HepG2 (cell line): ENCODE data around the gene PLPP7. TPM values are rescaled to one million over a fixed set of nuclear protein-coding genes. Genes with fewer than 3 reads are reported as not detected.

ENCODE experiments used
- CTCF ChIP-seq: sonication (generic); formaldehyde crosslinking; IDR thresholded peaks from 2 replicates; pipeline ENCODE4 v1.5.0; 2020; ENCODE audit warnings: mild to moderate bottlenecking, missing genetic modification reagents, moderate library complexity
- E2F1 ChIP-seq: sonication (generic); formaldehyde crosslinking; IDR thresholded peaks from 2 replicates; pipeline ENCODE4 v1.5.0; 2020; ENCODE audit warnings: missing genetic modification reagents
- ELK4 ChIP-seq: sonication (generic); formaldehyde crosslinking; IDR thresholded peaks from 2 replicates; pipeline ENCODE4 v1.9.0; 2021; ENCODE audit warnings: missing genetic modification reagents, borderline replicate concordance
- ESRRA ChIP-seq: sonication (generic); formaldehyde crosslinking; IDR thresholded peaks from 2 replicates; pipeline ENCODE4 v1.5.1; 2020; ENCODE audit warnings: mild to moderate bottlenecking, low read depth, missing genetic modification reagents
- GABPB1 ChIP-seq: IDR thresholded peaks from 2 replicates; pipeline ENCODE4 v1.6.1; 2016; ENCODE audit warnings: mild to moderate bottlenecking, missing genetic modification reagents, moderate library complexity, missing compliant biosample characterization
- MBNL3 ChIP-seq: fragments of 250-450 bp; sonication (Bioruptor Pico); conservative IDR thresholded peaks from 2 replicates; pipeline ENCODE4 v1.8.0; 2022; ENCODE audit warnings: mild to moderate bottlenecking, inconsistent platforms
- MTA3 ChIP-seq: sonication (generic); formaldehyde crosslinking; IDR thresholded peaks from 2 replicates; pipeline ENCODE4 v1.4.0; 2020; ENCODE audit warnings: missing genetic modification reagents
- MXD1 ChIP-seq: sonication (generic); formaldehyde crosslinking; IDR thresholded peaks from 2 replicates; pipeline ENCODE4 v1.4.0; 2020; ENCODE audit warnings: mild to moderate bottlenecking, missing genetic modification reagents
- NFE2 ChIP-seq: sonication (generic); formaldehyde crosslinking; IDR thresholded peaks from 2 replicates; pipeline ENCODE4 v1.4.0; 2020; ENCODE audit warnings: missing genetic modification reagents
- RFX5 ChIP-seq: IDR thresholded peaks from 2 replicates; pipeline ENCODE4 v1.6.1; 2011; ENCODE audit warnings: low read depth, low read length, improper control_type of control experiment
- SP1 ChIP-seq, 2 experiments: fragments of 450-650 bp in 1 of 2; sonication (generic) in 1 of 2; formaldehyde crosslinking in 1 of 2; IDR thresholded peaks; 2 replicates each; pipeline versions ENCODE4 v1.4.0 to v1.6.1; 2016 to 2020; ENCODE audit warnings: missing genetic modification reagents in 1 of 2
- THAP8 ChIP-seq: sonication (generic); formaldehyde crosslinking; IDR thresholded peaks from 2 replicates; pipeline ENCODE4 v1.5.1; 2020; ENCODE audit warnings: missing genetic modification reagents, mild to moderate bottlenecking, borderline replicate concordance
- ZBTB7B ChIP-seq: sonication (generic); formaldehyde crosslinking; IDR thresholded peaks from 2 replicates; pipeline ENCODE4 v1.4.0; 2020; ENCODE audit warnings: missing genetic modification reagents
- ZNF275 ChIP-seq: sonication (generic); formaldehyde crosslinking; IDR thresholded peaks from 2 replicates; pipeline ENCODE4 v1.8.0; 2022; ENCODE audit warnings: missing genetic modification reagents, mild to moderate bottlenecking, inconsistent platforms, borderline replicate concordance
- ZNF687 ChIP-seq: sonication (generic); formaldehyde crosslinking; IDR thresholded peaks from 2 replicates; pipeline ENCODE4 v1.5.1; 2020; ENCODE audit warnings: mild to moderate bottlenecking, missing genetic modification reagents, moderate library complexity
- ZNF768 ChIP-seq: sonication (generic); formaldehyde crosslinking; IDR thresholded peaks from 2 replicates; pipeline ENCODE4 v1.4.0; 2020; ENCODE audit warnings: missing genetic modification reagents
- ZNF777 ChIP-seq: sonication (generic); formaldehyde crosslinking; IDR thresholded peaks from 2 replicates; pipeline ENCODE4 v1.4.0; 2020; ENCODE audit warnings: missing genetic modification reagents
- ZNF891 ChIP-seq: sonication (generic); formaldehyde crosslinking; IDR thresholded peaks from 2 replicates; pipeline ENCODE4 v1.5.0; 2020; ENCODE audit warnings: mild to moderate bottlenecking, missing genetic modification reagents
- polyA plus RNA-seq, 8 experiments: library from polyadenylated mRNA; depleted of rRNA in 3 of 8; stranded (reverse) in 7 of 8; unstranded in 1 of 8; fragments of >200 nt; fragmentation: Illumina TruSeq in 4 of 8; extraction: Trizol in 4 of 8; gene quantifications; 2 replicates each; pipeline versions ENCODE4 v1.2.1 to v1.2.3, GENCODE V29; 2011 to 2016; ENCODE audit warnings: low read depth in 4 of 8, missing spikeins in 1 of 8, mixed read lengths in 1 of 8; ENCODE audit not compliant: insufficient read depth in 1 of 8
- total RNA-seq, 5 experiments: library from RNA; depleted of rRNA; stranded (reverse); fragments of >200 nt; fragmentation: Illumina TruSeq; extraction: Trizol; gene quantifications; 2 replicates each; pipeline ENCODE4 v1.2.3, GENCODE V29; 2016; ENCODE audit warnings: low read depth in 1 of 5

PLPP7 gene
- total and polyA plus RNA-seq, 2 of the 13 experiments (the other 11 are each of a cell fraction or from before 2014, with no cell fraction given), result 0.33 to 1.2 TPM

GRCh38 chr9:131276094-131276888, 13.2 kb upstream of the PLPP7 start, which contains the start of gene FAM78A (continued):
- TF ChIP-seq ESRRA (CRISPR knock-in tag), result no peak
- no peak for TF ChIP-seq THAP8
- TF ChIP-seq ZNF687, result peak; percentile 37; the same call in 1 of the 2 replicates
- TF ChIP-seq ZNF275, result no peak
- TF ChIP-seq RFX5, result no peak
- TF ChIP-seq ZBTB7B (CRISPR knock-in tag), result 0 out of 2 replicates have a peak, but pooled peaks have one; percentile 2
- TF ChIP-seq E2F1 (CRISPR knock-in tag), result no peak
- peak; percentile 23; the same call in 1 of the 2 replicates for TF ChIP-seq CTCF (CRISPR knock-in tag)
- no peak for TF ChIP-seq NFE2 (CRISPR knock-in tag)
- no peak for TF ChIP-seq ELK4 (CRISPR knock-in tag)
- no peak for TF ChIP-seq ZNF891 (CRISPR knock-in tag)
- TF ChIP-seq GABPB1 (CRISPR knock-in tag), result peak; percentile 38; the same call in 1 of the 2 replicates
- TF ChIP-seq MXD1 (CRISPR knock-in tag), result no peak
- TF ChIP-seq MTA3, result no peak
- TF ChIP-seq ZNF768 (CRISPR knock-in tag), result no peak
- no peak for TF ChIP-seq SP1 (IDR thresholded peaks at IDR 0.05)
- TF ChIP-seq SP1 (CRISPR knock-in tag; IDR thresholded peaks at IDR 0.05), result no peak
- 0 out of 2 replicates have a peak, but pooled peaks have one; percentile 13 for TF ChIP-seq ZNF777 (CRISPR knock-in tag)
- no peak for TF ChIP-seq MBNL3
